ENCODE measurements around the gene IL17C.

Gene IL17C

GRCh38 chr16:88627531-88628411 lies 10.6 kb upstream of the IL17C start:
- DNase-seq (ENCODE audit: low read depth, low spot score): no peak

- no peak for DNase-seq (ENCODE audit: low read depth, low spot score)
These were observed 9.8 kb upstream of the IL17C start for GRCh38 chr16:88628512-88628974.

- DNase-seq (ENCODE audit: low read depth, low spot score): no peak
These were observed 8.5 kb upstream of the IL17C start for GRCh38 chr16:88629835-88630234.

GRCh38 chr16:88630433-88630832 lies 7.9 kb upstream of the IL17C start:
- DNase-seq (ENCODE audit: low read depth, low spot score): no peak

- DNase-seq (ENCODE audit: low read depth, low spot score): no peak
These were observed 7.4 kb upstream of the IL17C start for GRCh38 chr16:88630941-88631340.

GRCh38 chr16:88631384-88631783 lies 7.0 kb upstream of the IL17C start:
- DNase-seq (ENCODE audit: low read depth, low spot score): no peak

GRCh38 chr16:88631920-88632586 lies 6.3 kb upstream of the IL17C start:
- no peak for DNase-seq (ENCODE audit: low read depth, low spot score)

- no peak for DNase-seq (ENCODE audit: low read depth, low spot score)
These were observed 5.8 kb upstream of the IL17C start for GRCh38 chr16:88632587-88632930.

GRCh38 chr16:88633684-88634140 lies 4.7 kb upstream of the IL17C start:
- DNase-seq (ENCODE audit: low read depth, low spot score): no peak

GRCh38 chr16:88634141-88634993 lies 4.0 kb upstream of the IL17C start:
- DNase-seq (ENCODE audit: low read depth, low spot score): peak; percentile 48

GRCh38 chr16:88634994-88635670 lies 3.2 kb upstream of the IL17C start:
- no peak for DNase-seq (ENCODE audit: low read depth, low spot score)

- DNase-seq (ENCODE audit: low read depth, low spot score): no peak
These were observed 2.6 kb upstream of the IL17C start for GRCh38 chr16:88635671-88636319.

GRCh38 chr16:88636488-88637265 lies 1.7 kb upstream of the IL17C start:
- no peak for DNase-seq (ENCODE audit: low read depth, low spot score)

- no peak for DNase-seq (ENCODE audit: low read depth, low spot score)
These were observed 1.1 kb downstream of the IL17C start for GRCh38 chr16:88639231-88640038.

- no peak for DNase-seq (ENCODE audit: low read depth, low spot score)
These were observed 1.7 kb downstream of the IL17C start for GRCh38 chr16:88640039-88640495.

- no peak for DNase-seq (ENCODE audit: low read depth, low spot score)
These were observed 2.3 kb downstream of the IL17C start for GRCh38 chr16:88640498-88641247.

- DNase-seq (ENCODE audit: low read depth, low spot score): no peak
These were observed 4.7 kb downstream of the IL17C start for GRCh38 chr16:88642881-88643643.

GRCh38 chr16:88643644-88643932 lies 5.2 kb downstream of the IL17C start:
- DNase-seq (ENCODE audit: low read depth, low spot score): no peak

Data from astrocyte of the hippocampus (primary cell).